ENCODE data around the gene DLL3. TPM values are rescaled to one million over a fixed set of nuclear protein-coding genes. Genes with fewer than 3 reads are reported as not detected.

DLL3 gene
- total and polyA plus RNA-seq, 9 of the 15 experiments (the other 6 are each of a cell fraction or from before 2014, with no cell fraction given), result 0.80 to 6.3 (median 1.2) TPM

- no peaks in the 10 kb centered on the region for H4K20me1 ChIP-seq (replicated peaks; ENCODE audit: control insufficient read depth, insufficient read depth, low read length)
- H3K79me2 ChIP-seq (ENCODE audit: control insufficient read depth, insufficient read depth, low read length), result no peaks in the 10 kb centered on the region
- H3K27ac ChIP-seq (ENCODE audit: extremely low read depth, low read depth, low read length), result no peak overlapping the region
- H3K9me1 ChIP-seq (ENCODE audit: control insufficient read depth, insufficient read depth, low read length), result no peaks in the 10 kb centered on the region
- peaks cover 9 to 28% of the 10 kb centered on the region in 2 experiments for H3K4me1 ChIP-seq (replicated peaks in 1 of 2; ENCODE audit: control insufficient read depth in 2 of 2, insufficient read depth in 2 of 2, low read length in 2 of 2)
- 72% methylated on average over 9 of the region's 9 CpGs for WGBS (ENCODE audit: insufficient coverage, low coverage, missing lambda C conversion rate)
- POLR2A ChIA-PET, result interaction anchor here (0.7 to 1.6 kb wide), 4 partner anchors 10 to 73 kb away, joined by 3 to 5 read pairs (median 4); partner anchors contain the start of genes DLL3, RPS16 and TIMM50
- H3K4me2 ChIP-seq (ENCODE audit: insufficient read depth, low read length), result no peak overlapping the region
- ATAC-seq (no peak), FAIRE-seq (no peak), DNase-seq (ENCODE audit: extremely low read depth in 1 of 4, low spot score in 3 of 4) (no peak)
- in situ Hi-C loops (cut with MboI), result no loop called here
- H3K4me3 ChIP-seq, result no peak overlapping the region
- TF ChIP-seq ARNT (IDR thresholded peaks at IDR 0.05) (no peak), FOXA3 (CRISPR knock-in tag; conservative IDR thresholded peaks at IDR 0.05 in 1 of 2, IDR thresholded peaks at IDR 0.05 in 1 of 2) (no peak), RBM25 (IDR thresholded peaks at IDR 0.05; ENCODE audit: low read depth, low read length, severe bottlenecking) (peak; percentile 22), ZNF121 (CRISPR knock-in tag; conservative IDR thresholded peaks at IDR 0.05) (peak; percentile 92), BCOR (IDR thresholded peaks at IDR 0.05) (0 out of 2 replicates have a peak, but pooled peaks have one; percentile 28)
- TF ChIP-seq, protein P1, sequence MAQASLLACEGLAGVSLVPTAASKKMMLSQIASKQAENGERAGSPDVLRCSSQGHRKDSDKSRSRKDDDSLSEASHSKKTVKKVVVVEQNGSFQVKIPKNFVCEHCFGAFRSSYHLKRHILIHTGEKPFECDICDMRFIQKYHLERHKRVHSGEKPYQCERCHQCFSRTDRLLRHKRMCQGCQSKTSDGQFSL (CRISPR knock-in tag; IDR thresholded peaks at IDR 0.05), result no peak
- TF ChIP-seq, protein P1 (tag; IDR thresholded peaks at IDR 0.05), result no peak
- no TSS peak for BruUV-seq (replicated peaks)
- no peaks in the 10 kb centered on the region for H3K27me3 ChIP-seq (ENCODE audit: control insufficient read depth in 2 of 2, insufficient read depth in 2 of 2, low read length in 2 of 2)
- no peaks in the 10 kb centered on the region for H3K36me3 ChIP-seq (ENCODE audit: control insufficient read depth, insufficient read depth, low read length)
- H3K9ac ChIP-seq (ENCODE audit: insufficient read depth in 1 of 2, low read depth in 2 of 2, low read length in 2 of 2), result no peak overlapping the region
- no peak overlapping the region for H2AFZ ChIP-seq (ENCODE audit: low read depth, low read length)
- intact Hi-C loops (cut with micrococcal nuclease), result no loop called here
- CTCF ChIA-PET (ENCODE audit: low intra/inter-chr PET ratio), result no interaction called here
- no peaks in the 10 kb centered on the region for H3K9me3 ChIP-seq (replicated peaks; ENCODE audit: control insufficient read depth, insufficient read depth, low read depth, low read length)
Observed at GRCh38 chr19:39508629-39509028, 9.9 kb downstream of the DLL3 start.

Data from K562 (cell line).